Measurements from ENCODE around the gene CYP19A1. TPM values are rescaled to one million over a fixed set of nuclear protein-coding genes. Genes with fewer than 3 reads are reported as not detected.

The CYP19A1 gene
- total RNA-seq, 1 experiment from 2014 or later = not detected

DNA sequence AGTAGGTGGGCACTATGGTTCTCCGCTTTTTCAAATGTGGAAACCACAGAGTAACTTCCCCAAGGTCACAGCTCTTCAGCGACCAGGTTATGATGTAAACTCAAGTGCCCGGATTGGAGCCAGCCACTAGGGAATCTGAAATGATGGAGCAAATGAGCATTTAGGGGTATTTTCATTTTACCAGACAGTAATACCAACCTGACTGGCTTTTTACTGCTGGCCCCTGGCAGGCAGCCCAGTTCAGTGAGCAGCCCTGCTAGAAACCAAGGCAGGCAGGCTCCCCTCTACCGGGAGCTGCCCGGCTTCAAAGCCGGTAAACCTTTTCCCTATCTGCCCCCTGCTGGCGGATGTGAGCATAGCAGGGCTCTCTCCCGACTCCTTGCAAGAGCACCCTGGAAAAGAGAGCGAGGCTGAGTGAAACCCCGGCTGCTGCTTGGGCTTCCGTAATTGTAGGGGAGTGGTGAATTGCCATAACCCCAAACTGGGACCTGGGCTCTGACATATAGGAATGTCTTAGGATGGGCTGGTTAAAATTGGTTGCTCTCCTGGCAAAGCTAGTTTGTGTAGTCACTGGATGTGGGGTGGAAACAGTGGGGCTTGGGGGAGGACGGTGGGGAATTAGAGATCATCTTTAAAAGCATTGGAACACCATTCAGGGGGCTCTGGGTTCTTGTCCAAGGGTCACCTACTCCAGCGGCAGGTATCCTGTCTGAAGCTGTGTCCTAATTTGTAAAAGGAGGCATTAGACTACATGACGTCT lies 145.7 kb downstream of the CYP19A1 start:
- no TSS peak for BruUV-seq (replicated peaks)
- H3K27ac ChIP-seq (ENCODE audit: low read depth, low read length) = no peak overlapping the region
- CTCF ChIA-PET = interaction anchor here (0.7 to 3.9 kb wide), 12 partner anchors 9 to 209 kb away, joined by 3 to 81 read pairs (median 6); no protein-coding TSS in a partner anchor
- H3K27me3 ChIP-seq (ENCODE audit: insufficient read depth, low read length) = no peaks in the 10 kb centered on the region; the same call in 1 of the 2 replicates
- ATAC-seq (peak; percentile 99), DNase-seq (ENCODE audit: low read depth, low spot score) (peak; percentile 61)
- H3K4me1 ChIP-seq (ENCODE audit: control insufficient read depth in 1 of 2, insufficient read depth in 2 of 2, low read length in 2 of 2) = peaks cover 0 to 4% of the 10 kb centered on the region in 2 experiments; a peak in 3 of 4 replicates
- H2AFZ ChIP-seq (ENCODE audit: low read depth, low read length, poor library complexity, severe bottlenecking) = no peak overlapping the region
- no peaks in the 10 kb centered on the region for H3K79me2 ChIP-seq (ENCODE audit: insufficient read depth, low read length)
- no peaks in the 10 kb centered on the region for H3K9me2 ChIP-seq (ENCODE audit: insufficient read depth)
- H3K36me3 ChIP-seq (ENCODE audit: control insufficient read depth in 1 of 2, insufficient read depth in 2 of 2, low read length in 2 of 2) = no peaks in the 10 kb centered on the region
- no peak overlapping the region for H3K9ac ChIP-seq (ENCODE audit: low read length)
- no peaks in the 10 kb centered on the region for H4K20me1 ChIP-seq (ENCODE audit: insufficient read depth)
- peak overlapping the region; percentile 54 for H3K4me2 ChIP-seq (ENCODE audit: low read length)
- RAD21 ChIA-PET (ENCODE audit: low non-redundant PET in 1 of 2, low total read pairs in 2 of 2, uncharacterized antibody in 2 of 2, unreplicated experiment in 2 of 2) = interaction anchor here (0.8 to 1.8 kb wide), 2 partner anchors 29 kb away, joined by 7 read pairs; no protein-coding TSS in a partner anchor
- H3K4me3 ChIP-seq (replicated peaks in 1 of 2; ENCODE audit: low read depth in 1 of 2, low read length in 2 of 2) = no peak overlapping the region
- POLR2A ChIA-PET = interaction anchor here (2.1 kb wide), 1 partner anchor 30 kb away, joined by 5 read pairs; no protein-coding TSS in a partner anchor
- intact Hi-C loops (cut with micrococcal nuclease) = loop anchor here (1.0 kb wide), 1 partner anchor 29 kb away; no protein-coding TSS in a partner anchor
- H3K9me3 ChIP-seq (ENCODE audit: control insufficient read depth in 1 of 2, insufficient read depth in 1 of 2, low read depth in 1 of 2, low read length in 2 of 2) = no peaks in the 10 kb centered on the region
- TF ChIP-seq, protein P1, sequence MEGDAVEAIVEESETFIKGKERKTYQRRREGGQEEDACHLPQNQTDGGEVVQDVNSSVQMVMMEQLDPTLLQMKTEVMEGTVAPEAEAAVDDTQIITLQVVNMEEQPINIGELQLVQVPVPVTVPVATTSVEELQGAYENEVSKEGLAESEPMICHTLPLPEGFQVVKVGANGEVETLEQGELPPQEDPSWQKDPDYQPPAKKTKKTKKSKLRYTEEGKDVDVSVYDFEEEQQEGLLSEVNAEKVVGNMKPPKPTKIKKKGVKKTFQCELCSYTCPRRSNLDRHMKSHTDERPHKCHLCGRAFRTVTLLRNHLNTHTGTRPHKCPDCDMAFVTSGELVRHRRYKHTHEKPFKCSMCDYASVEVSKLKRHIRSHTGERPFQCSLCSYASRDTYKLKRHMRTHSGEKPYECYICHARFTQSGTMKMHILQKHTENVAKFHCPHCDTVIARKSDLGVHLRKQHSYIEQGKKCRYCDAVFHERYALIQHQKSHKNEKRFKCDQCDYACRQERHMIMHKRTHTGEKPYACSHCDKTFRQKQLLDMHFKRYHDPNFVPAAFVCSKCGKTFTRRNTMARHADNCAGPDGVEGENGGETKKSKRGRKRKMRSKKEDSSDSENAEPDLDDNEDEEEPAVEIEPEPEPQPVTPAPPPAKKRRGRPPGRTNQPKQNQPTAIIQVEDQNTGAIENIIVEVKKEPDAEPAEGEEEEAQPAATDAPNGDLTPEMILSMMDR (IDR thresholded peaks at IDR 0.05 in 2 of 3, conservative IDR thresholded peaks at IDR 0.05 in 1 of 3; ENCODE audit: borderline replicate concordance in 1 of 3, insufficient read depth in 1 of 3, low read depth in 2 of 3, low read length in 2 of 3) = peak; percentile 66 to 97 (median 96); a peak in 5 of 6 replicates
- TF ChIP-seq FOSL1 (IDR thresholded peaks at IDR 0.05; ENCODE audit: low read depth) (no peak), EZH2 (IDR thresholded peaks at IDR 0.05) (no peak), ZNF274 (IDR thresholded peaks at IDR 0.05; ENCODE audit: low read depth, low read length) (no peak), SRF (IDR thresholded peaks at IDR 0.05; ENCODE audit: low read depth) (no peak), TCF7L2 (IDR thresholded peaks at IDR 0.05; ENCODE audit: borderline replicate concordance, extremely low read depth, insufficient read depth, insufficient read length) (peak; percentile 37), CBX3 (IDR thresholded peaks at IDR 0.05; ENCODE audit: low read depth) (no peak), SIN3A (IDR thresholded peaks at IDR 0.05; ENCODE audit: low read depth) (no peak), EGR1 (IDR thresholded peaks at IDR 0.05; ENCODE audit: low read depth) (no peak), JUND (IDR thresholded peaks at IDR 0.05) (no peak), RAD21 (IDR thresholded peaks at IDR 0.05; ENCODE audit: low read depth) (peak; percentile 73), SP1 (IDR thresholded peaks at IDR 0.05; ENCODE audit: low read depth) (no peak), POLR2AphosphoS5 (IDR thresholded peaks at IDR 0.05; ENCODE audit: low read depth, low read length) (no peak), POLR2A (IDR thresholded peaks at IDR 0.05; ENCODE audit: borderline replicate concordance, extremely low read depth, insufficient read depth, insufficient read length) (no peak), CEBPB (IDR thresholded peaks at IDR 0.05; ENCODE audit: low read depth) (no peak)
- TF ChIP-seq, protein P2, sequence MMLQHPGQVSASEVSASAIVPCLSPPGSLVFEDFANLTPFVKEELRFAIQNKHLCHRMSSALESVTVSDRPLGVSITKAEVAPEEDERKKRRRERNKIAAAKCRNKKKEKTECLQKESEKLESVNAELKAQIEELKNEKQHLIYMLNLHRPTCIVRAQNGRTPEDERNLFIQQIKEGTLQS (IDR thresholded peaks at IDR 0.05) = no peak
- TF ChIP-seq, protein P3, sequence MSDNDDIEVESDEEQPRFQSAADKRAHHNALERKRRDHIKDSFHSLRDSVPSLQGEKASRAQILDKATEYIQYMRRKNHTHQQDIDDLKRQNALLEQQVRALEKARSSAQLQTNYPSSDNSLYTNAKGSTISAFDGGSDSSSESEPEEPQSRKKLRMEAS (IDR thresholded peaks at IDR 0.05) = no peak
- TF ChIP-seq, protein P4, sequence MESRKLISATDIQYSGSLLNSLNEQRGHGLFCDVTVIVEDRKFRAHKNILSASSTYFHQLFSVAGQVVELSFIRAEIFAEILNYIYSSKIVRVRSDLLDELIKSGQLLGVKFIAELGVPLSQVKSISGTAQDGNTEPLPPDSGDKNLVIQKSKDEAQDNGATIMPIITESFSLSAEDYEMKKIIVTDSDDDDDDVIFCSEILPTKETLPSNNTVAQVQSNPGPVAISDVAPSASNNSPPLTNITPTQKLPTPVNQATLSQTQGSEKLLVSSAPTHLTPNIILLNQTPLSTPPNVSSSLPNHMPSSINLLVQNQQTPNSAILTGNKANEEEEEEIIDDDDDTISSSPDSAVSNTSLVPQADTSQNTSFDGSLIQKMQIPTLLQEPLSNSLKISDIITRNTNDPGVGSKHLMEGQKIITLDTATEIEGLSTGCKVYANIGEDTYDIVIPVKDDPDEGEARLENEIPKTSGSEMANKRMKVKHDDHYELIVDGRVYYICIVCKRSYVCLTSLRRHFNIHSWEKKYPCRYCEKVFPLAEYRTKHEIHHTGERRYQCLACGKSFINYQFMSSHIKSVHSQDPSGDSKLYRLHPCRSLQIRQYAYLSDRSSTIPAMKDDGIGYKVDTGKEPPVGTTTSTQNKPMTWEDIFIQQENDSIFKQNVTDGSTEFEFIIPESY (IDR thresholded peaks at IDR 0.05; ENCODE audit: extremely low read depth, insufficient replicate concordance, low read length) = no peak
- TF ChIP-seq, protein P5, sequence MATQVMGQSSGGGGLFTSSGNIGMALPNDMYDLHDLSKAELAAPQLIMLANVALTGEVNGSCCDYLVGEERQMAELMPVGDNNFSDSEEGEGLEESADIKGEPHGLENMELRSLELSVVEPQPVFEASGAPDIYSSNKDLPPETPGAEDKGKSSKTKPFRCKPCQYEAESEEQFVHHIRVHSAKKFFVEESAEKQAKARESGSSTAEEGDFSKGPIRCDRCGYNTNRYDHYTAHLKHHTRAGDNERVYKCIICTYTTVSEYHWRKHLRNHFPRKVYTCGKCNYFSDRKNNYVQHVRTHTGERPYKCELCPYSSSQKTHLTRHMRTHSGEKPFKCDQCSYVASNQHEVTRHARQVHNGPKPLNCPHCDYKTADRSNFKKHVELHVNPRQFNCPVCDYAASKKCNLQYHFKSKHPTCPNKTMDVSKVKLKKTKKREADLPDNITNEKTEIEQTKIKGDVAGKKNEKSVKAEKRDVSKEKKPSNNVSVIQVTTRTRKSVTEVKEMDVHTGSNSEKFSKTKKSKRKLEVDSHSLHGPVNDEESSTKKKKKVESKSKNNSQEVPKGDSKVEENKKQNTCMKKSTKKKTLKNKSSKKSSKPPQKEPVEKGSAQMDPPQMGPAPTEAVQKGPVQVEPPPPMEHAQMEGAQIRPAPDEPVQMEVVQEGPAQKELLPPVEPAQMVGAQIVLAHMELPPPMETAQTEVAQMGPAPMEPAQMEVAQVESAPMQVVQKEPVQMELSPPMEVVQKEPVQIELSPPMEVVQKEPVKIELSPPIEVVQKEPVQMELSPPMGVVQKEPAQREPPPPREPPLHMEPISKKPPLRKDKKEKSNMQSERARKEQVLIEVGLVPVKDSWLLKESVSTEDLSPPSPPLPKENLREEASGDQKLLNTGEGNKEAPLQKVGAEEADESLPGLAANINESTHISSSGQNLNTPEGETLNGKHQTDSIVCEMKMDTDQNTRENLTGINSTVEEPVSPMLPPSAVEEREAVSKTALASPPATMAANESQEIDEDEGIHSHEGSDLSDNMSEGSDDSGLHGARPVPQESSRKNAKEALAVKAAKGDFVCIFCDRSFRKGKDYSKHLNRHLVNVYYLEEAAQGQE (IDR thresholded peaks at IDR 0.05; ENCODE audit: low read depth) = no peak
